Gastrocnemius medialis (tissue), 4 donors: ENCODE results near the gene ADH1B. TPM values are rescaled to one million over a fixed set of nuclear protein-coding genes. Genes with fewer than 3 reads are reported as not detected.

Experiments
- ATAC-seq, 2 donors: fragments of 150-250 bp; one replicate each; pipeline ENCODE4 v1.9.1; 2016
- DNase-seq, 2 donors: peaks; one replicate each; pipeline ENCODE4 v3.0.0-alpha.2; 2019
- H3K27ac ChIP-seq, 4 donors: fragments of 200-600 bp; sonication (generic); 1 replicate in 1 of 4; 2 replicates in 3 of 4; pipeline ENCODE4 v1.5.1; 2016 to 2018; ENCODE audit warnings: mild to moderate bottlenecking in 2 of 4, moderate library complexity in 1 of 4
- H3K27me3 ChIP-seq, 3 donors: fragments of 200-600 bp; sonication (generic) in 2 of 3; 1 replicate in 1 of 3; 2 replicates in 2 of 3; pipeline versions ENCODE4 v1.5.1 to v1.6.0; 2016 to 2019; ENCODE audit warnings: mild to moderate bottlenecking in 1 of 3, moderate library complexity in 1 of 3
- H3K36me3 ChIP-seq, 2 donors: fragments of 200-600 bp; sonication (generic) in 1 of 2; one replicate each; pipeline ENCODE4 v1.5.1; 2017 to 2018
- H3K4me1 ChIP-seq, 2 donors: fragments of 200-600 bp; sonication (generic) in 1 of 2; one replicate each; pipeline ENCODE4 v1.5.1; 2016 to 2017; ENCODE audit warnings: mild to moderate bottlenecking in 2 of 2
- H3K4me3 ChIP-seq, 4 donors: fragments of 200-600 bp; sonication (generic) in 3 of 4; 1 replicate in 1 of 4; 2 replicates in 3 of 4; pipeline ENCODE4 v1.5.1; 2016 to 2019; ENCODE audit warnings: mild to moderate bottlenecking in 2 of 4
- H3K9me3 ChIP-seq, 3 donors: fragments of 200-600 bp; sonication (generic) in 2 of 3; 1 replicate in 1 of 3; 2 replicates in 2 of 3; pipeline ENCODE4 v1.5.1; 2016 to 2019
- POLR2A ChIP-seq, 2 donors: fragments of 450-650 bp; IDR thresholded peaks; one replicate each; pipeline ENCODE4 v1.6.1; 2017; ENCODE audit warnings: antibody characterized with exemption in 2 of 2, mild to moderate bottlenecking in 2 of 2, moderate library complexity in 2 of 2
- in situ Hi-C, 4 donors: fragments of 200-750 bp; cut with MboI; loops; one replicate each; pipeline versions ENCODE4 v1.15.0 to v1.8.0; 2017; ENCODE audit warnings: low sequenced_read_pairs in 4 of 4
- intact Hi-C: fragments of 100-400 bp; cut with DNase I; formaldehyde crosslinking; loops from one replicate; pipeline ENCODE4 v1.15.1; 2023; ENCODE audit warnings: low total_unique reads
- total RNA-seq, 4 donors: library from RNA; depleted of rRNA; stranded (reverse); fragments of >200 nt; gene quantifications; one replicate each; pipeline versions ENCODE4 v1.1.0 to v1.2.3, GENCODE V29; 2016
- TF ChIP-seq, protein P1 (sequence below), 5 experiments: fragments of 450-650 bp in 3 of 5; fragments of 200-600 bp in 2 of 5; sonication (generic) in 2 of 5; IDR thresholded peaks in 4 of 5; conservative IDR thresholded peaks in 1 of 5; 1 replicate in 4 of 5; 2 replicates in 1 of 5; pipeline ENCODE4 v1.5.1; 2016 to 2019; ENCODE audit warnings: antibody characterized with exemption in 5 of 5, mild to moderate bottlenecking in 3 of 5, moderate library complexity in 3 of 5

Gene ADH1B
- total RNA-seq, 4 donors from 2014 or later: 67.9 to 167 (median 119) TPM

DNA sequence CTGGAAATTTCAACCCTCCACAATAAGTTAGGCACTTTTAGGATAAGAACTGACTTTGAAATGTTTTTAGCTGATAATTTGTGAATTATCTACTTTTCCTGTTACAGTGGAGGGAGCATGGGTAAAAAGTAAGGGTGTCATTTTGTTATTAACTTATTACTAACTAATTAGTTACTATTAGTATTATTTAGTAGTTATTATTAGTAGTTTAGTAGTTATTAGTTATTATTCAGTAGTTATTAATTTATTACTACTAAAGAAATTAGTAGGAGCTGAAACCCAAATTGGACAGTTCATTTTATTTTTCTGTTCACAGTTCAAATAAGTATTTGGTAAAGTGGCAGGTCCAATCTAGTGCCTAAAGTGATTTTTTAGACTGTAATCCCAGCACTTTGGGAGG lies 35.8 kb downstream of the ADH1B start:
- Histone ChIP-seq H3K4me1 (no peaks in the 10 kb centered on the region), H3K27me3 (no peaks in the 10 kb centered on the region), H3K4me3 (no peak overlapping the region), H3K27ac (no peak overlapping the region), H3K9me3 (no peaks in the 10 kb centered on the region), H3K36me3 (no peaks in the 10 kb centered on the region)
- no peak for TF ChIP-seq POLR2A (IDR thresholded peaks at IDR 0.05)
- TF ChIP-seq, protein P1, sequence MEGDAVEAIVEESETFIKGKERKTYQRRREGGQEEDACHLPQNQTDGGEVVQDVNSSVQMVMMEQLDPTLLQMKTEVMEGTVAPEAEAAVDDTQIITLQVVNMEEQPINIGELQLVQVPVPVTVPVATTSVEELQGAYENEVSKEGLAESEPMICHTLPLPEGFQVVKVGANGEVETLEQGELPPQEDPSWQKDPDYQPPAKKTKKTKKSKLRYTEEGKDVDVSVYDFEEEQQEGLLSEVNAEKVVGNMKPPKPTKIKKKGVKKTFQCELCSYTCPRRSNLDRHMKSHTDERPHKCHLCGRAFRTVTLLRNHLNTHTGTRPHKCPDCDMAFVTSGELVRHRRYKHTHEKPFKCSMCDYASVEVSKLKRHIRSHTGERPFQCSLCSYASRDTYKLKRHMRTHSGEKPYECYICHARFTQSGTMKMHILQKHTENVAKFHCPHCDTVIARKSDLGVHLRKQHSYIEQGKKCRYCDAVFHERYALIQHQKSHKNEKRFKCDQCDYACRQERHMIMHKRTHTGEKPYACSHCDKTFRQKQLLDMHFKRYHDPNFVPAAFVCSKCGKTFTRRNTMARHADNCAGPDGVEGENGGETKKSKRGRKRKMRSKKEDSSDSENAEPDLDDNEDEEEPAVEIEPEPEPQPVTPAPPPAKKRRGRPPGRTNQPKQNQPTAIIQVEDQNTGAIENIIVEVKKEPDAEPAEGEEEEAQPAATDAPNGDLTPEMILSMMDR (IDR thresholded peaks at IDR 0.05 in 4 of 5, conservative IDR thresholded peaks at IDR 0.05 in 1 of 5): no peak
- DNase-seq (no peak), ATAC-seq (no peak)
- in situ Hi-C loops: no loop called here
- intact Hi-C loops: no loop called here

DNA sequence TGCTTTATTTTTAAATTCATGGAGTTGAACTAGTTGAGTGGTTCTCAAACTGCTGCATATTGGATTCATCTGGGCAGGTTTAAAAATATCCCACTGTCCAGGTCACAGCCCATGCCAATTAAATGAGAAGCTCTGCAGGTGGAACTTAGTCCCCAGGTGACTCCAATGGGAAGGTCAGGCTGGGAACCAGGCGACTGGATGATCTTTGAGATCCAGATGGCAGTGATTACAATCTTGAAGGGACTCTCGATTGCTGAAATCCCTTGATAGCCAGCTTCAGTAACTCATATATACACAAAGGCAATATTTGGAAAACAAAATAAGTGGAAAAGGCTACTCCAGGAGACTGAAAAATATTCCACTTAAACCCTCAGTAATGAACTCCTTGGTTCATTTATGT lies 38.5 kb downstream of the ADH1B start:
- Histone ChIP-seq H3K4me3 (no peak overlapping the region), H3K4me1 (no peaks in the 10 kb centered on the region), H3K27me3 (no peaks in the 10 kb centered on the region), H3K36me3 (no peaks in the 10 kb centered on the region), H3K27ac (no peak overlapping the region), H3K9me3 (no peaks in the 10 kb centered on the region)
- in situ Hi-C loops (no loop called here), intact Hi-C loops (no loop called here)
- no peak for DNase-seq
- no peak for TF ChIP-seq POLR2A (IDR thresholded peaks at IDR 0.05)
- TF ChIP-seq, protein P1 (IDR thresholded peaks at IDR 0.05 in 4 of 5, conservative IDR thresholded peaks at IDR 0.05 in 1 of 5): no peak
- no peak for ATAC-seq

DNA sequence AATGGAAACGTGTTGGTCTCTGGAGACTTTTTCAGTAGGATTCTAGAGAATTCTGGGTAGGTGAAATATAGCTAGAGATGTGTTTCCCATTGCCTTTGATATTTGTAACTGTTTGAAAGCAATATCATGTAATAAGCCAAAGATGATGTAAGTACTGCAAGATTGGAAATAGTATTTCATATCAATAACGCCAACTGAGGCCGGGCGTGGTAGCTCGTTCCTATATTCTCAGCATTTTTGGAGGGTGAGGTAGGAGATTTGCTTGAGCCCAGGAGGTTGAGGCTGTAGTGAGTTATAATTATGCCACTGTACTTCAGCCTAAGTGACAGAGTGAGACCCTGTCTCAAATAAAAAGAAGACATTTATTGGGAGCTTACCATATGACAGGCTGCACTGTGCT lies 39.9 kb downstream of the ADH1B start:
- Histone ChIP-seq H3K36me3 (no peaks in the 10 kb centered on the region), H3K4me1 (no peaks in the 10 kb centered on the region), H3K27ac (no peak overlapping the region), H3K9me3 (no peaks in the 10 kb centered on the region), H3K4me3 (no peak overlapping the region), H3K27me3 (no peaks in the 10 kb centered on the region)
- ATAC-seq: no peak
- in situ Hi-C loops (no loop called here), intact Hi-C loops (no loop called here)
- TF ChIP-seq, protein P1 (IDR thresholded peaks at IDR 0.05 in 4 of 5, conservative IDR thresholded peaks at IDR 0.05 in 1 of 5): no peak
- TF ChIP-seq POLR2A (IDR thresholded peaks at IDR 0.05): no peak
- no peak for DNase-seq

- Histone ChIP-seq H3K4me3 (no peak overlapping the region), H3K9me3 (no peaks in the 10 kb centered on the region), H3K27me3 (no peaks in the 10 kb centered on the region), H3K27ac (no peak overlapping the region), H3K36me3 (no peaks in the 10 kb centered on the region), H3K4me1 (no peaks in the 10 kb centered on the region)
- DNase-seq: no peak
- TF ChIP-seq POLR2A (IDR thresholded peaks at IDR 0.05): no peak
- TF ChIP-seq, protein P1 (IDR thresholded peaks at IDR 0.05 in 4 of 5, conservative IDR thresholded peaks at IDR 0.05 in 1 of 5): no peak
- in situ Hi-C loops (no loop called here), intact Hi-C loops (no loop called here)
- ATAC-seq: no peak
Measured at GRCh38 chr4:99276417-99276816, 44.8 kb downstream of the ADH1B start.

DNA sequence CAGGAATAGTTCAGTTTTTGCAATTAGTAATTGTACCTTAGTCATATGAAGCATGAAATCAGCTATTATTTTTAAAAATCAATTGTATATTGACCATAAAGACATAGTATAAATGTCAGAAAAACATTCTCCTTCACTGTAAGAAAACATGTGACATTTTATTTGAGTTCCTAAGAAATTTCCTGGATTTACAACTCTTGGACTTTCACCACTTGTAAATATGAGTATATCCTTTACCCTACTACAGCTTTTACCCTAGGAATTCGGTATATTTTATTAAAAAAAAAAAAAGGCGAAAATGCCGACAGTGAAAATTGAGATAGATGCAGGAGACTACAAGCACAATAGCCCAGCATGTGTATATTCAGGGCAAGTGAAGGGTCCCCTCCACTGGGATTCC lies 45.3 kb downstream of the ADH1B start:
- Histone ChIP-seq H3K27me3 (no peaks in the 10 kb centered on the region), H3K4me1 (no peaks in the 10 kb centered on the region), H3K36me3 (no peaks in the 10 kb centered on the region), H3K4me3 (no peak overlapping the region), H3K27ac (no peak overlapping the region), H3K9me3 (no peaks in the 10 kb centered on the region)
- DNase-seq: no peak
- ATAC-seq: no peak
- in situ Hi-C loops: no loop called here
- intact Hi-C loops: no loop called here
- TF ChIP-seq, protein P1 (IDR thresholded peaks at IDR 0.05 in 4 of 5, conservative IDR thresholded peaks at IDR 0.05 in 1 of 5): no peak
- TF ChIP-seq POLR2A (IDR thresholded peaks at IDR 0.05): no peak
